ENCODE results near the gene VSTM1.

The VSTM1 gene

GRCh38 chr19:54009440-54009839, 54.3 kb downstream of the VSTM1 start:
- DNase-seq: no peak

DNA sequence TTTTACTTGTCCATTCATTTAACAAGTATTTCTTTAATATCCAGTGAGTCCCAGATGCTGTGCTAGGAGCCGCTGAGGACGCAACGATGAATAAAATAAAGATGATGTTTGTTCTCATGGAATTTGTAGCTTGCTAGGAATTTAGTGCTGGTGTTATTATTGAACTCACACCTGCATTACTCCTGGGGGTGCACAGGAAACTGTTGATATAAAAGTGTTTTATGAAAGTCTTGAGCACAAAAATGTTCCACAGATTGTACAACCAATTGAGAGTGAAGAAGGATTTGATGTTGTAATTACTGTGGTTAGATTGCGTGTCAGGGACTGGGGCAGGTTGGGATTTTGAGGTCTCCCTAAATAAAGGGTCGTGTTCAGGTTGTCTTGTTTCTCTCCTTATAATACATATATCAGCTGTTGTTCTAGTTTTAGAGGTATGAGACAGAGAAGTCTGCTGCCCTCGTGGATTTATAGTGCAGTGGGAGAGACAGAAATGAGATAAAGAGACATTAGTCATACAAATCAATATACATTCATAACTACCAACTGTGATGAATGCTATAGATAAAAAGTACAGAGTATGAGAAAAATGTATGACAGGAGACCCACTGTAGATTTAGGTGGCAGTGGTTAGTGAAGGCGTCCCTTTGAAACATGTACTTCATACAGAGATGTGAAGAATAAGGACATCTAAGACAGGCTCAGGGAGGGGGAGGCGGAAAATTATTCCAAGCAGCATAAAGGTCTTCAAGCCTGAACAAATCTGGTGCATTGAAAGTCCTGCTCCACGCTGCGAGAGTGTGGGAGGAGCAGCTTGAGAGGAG, 61.0 kb downstream of the VSTM1 start:
- no peak for DNase-seq

DNA sequence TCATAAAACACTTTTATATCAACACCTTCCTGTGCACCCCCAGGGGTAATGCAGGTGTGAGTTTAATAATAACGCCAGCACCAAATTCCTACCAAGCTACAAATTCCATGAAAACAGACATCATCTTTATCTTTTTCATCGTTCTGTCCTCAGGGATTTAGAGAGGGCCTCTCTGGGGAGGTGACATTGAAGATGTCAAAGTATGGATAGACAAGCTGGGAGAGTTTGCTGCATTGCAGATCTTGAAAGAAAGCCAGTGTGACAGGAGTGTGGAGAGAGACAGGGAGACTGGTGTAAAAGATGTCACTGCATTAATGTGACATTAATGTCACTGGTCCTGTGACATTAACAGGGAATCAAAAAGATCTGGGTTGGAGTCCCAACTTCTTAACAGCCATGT, 62.2 kb downstream of the VSTM1 start:
- no peak for DNase-seq

GRCh38 chr19:53999694-54000093, 64.0 kb downstream of the VSTM1 start:
- no peak for DNase-seq

DNA sequence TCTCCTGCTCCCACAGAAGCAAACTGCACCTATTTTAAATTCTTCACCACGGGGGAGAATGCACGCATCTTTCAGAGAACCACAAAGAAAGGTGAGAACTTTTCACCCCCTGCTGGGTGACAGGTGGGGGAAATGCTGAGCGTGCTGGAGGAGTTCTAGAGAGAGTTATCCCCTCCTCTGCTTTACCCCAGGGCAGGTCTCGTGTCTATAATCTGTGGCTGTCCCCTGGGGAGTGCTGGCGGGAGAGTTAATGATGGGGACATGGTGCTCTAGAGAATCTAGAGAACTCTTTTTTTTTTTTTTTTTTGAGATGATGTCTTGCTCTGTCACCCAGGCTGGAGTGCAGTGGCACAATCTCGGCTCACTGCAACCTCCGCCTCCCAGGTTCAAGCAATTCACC, 65.5 kb downstream of the VSTM1 start:
- no peak for DNase-seq

DNA sequence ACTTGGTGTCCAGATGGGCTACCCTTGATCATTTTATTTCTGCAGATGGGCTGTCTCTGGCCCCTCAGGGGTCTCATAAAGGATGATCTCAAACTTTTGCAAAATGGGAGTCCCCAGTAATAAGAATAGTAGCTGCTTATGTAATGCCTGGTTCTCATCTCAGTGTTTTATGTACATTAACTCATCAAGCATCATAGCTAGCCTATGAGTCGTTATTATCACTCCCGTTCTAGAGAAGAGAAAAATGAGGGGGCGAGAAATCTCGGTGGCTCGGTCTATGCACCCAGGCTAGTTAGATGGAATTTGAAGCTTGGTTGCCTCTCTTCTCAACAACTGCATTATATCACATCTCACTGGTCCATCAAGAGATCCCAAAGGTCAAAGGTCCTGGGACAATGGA, 68.9 kb downstream of the VSTM1 start:
- no peak for DNase-seq

GRCh38 chr19:53993448-53993847, 70.2 kb downstream of the VSTM1 start:
- DNase-seq: no peak

DNA sequence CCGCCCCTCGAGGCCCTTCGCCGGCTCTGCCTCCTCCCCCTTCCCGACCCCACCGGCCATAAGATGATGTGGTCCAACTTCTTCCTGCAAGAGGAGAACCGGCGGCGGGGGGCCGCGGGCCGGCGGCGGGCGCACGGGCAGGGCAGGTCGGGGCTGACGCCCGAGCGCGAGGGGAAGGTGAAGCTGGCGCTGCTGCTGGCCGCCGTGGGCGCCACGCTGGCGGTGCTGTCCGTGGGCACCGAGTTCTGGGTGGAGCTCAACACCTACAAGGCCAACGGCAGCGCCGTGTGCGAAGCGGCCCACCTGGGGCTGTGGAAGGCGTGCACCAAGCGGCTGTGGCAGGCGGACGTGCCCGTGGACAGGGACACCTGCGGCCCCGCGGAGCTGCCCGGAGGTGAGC, 70.9 kb downstream of the VSTM1 start:
- no peak for DNase-seq

DNA sequence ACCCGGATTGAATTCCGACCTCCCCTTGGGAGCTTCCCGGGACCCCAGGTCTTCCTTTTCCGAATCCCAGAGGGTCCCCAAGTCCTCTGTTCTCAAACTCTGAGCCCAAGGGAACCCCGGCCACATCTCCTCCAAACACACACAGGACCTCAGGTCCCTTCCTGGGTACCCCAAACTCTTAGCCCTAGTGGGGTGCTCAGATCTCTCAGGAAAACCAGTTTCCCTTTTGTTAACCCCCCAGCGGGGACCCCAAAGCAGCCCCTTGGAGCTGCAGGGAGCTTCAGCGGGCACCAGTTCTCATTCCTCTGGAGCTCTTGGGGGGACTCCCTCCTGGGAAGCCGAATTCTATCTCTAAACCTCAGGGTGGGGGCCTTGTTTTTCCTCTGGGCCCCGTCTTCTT, 71.5 kb downstream of the VSTM1 start:
- no peak for DNase-seq

DNA sequence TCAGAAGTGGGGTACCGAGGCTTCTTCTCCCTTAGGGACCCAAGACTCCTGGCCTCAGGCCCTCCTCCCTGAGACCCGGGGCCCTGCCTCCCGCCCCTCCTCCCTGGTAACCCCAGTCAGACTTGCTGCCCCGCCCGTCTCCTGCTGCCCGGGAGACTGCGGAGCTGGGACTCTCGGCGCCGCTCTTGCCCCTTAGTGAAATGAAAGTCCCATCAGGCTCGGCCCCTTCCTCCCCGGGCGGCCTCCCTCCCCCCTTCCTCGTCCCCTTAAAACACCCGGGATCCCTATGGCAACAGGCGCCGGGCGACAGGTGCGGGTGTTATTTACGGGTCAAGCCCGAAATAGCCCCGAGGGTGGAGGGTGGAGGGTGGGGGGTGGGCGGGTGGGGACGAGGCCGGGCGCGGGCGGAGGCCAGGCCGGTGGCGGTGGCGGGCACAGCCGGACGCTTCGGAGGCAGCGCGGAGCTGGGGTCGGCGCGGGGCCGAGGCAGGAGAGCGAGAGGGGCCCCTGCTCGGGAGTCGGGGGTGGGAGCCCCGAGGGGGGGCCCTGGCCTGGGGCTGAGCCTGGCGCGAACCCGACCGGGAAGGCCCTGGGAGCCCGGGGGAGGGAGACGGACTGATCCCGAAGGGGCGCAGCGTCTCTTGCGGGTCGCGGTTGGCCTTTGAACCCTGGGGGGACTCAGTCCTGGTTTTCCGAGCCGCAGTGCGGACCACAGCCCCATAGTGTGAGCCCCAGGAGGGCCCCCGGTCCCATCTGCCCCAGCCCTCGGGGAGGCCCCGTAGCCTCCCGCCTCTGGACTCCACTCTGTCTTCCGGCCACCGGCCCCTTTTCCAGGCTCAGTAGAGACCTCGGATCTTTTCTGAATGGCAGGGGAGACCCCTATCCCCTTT, 72.2 kb downstream of the VSTM1 start, which contains the start of gene CACNG6:
TSS of gene CACNG6 (plus strand) at position 414 of the 890 bp plus-strand sequence. CDS start 1,241 bp downstream, outside the sequence.
- DNase-seq: no peak

Data from Kasumi-1 (cell line).